ENCODE measurements around the gene MAGEA4. TPM values are rescaled to one million over a fixed set of nuclear protein-coding genes. Genes with fewer than 3 reads are reported as not detected.

MAGEA4 gene
- not detected for total RNA-seq

- intact Hi-C loops (cut with DNase I; ENCODE audit: low total_unique reads) = no loop called here
- Histone ChIP-seq H3K4me1 (no peaks in the 10 kb centered on the region), H3K4me3 (no peak within 1 kb of the TSS), H3K27ac (no peak within 1 kb of the TSS), H3K9me3 (no peaks in the 10 kb centered on the region), H3K36me3 (no peaks in the 10 kb centered on the region), H3K27me3 (no peaks in the 10 kb centered on the region)
- TF ChIP-seq CTCF (IDR thresholded peaks at IDR 0.05) = no peak
- TF ChIP-seq POLR2A (IDR thresholded peaks at IDR 0.05) = no peak
- no peak for TF ChIP-seq POLR2AphosphoS5 (IDR thresholded peaks at IDR 0.05)
- DNase-seq (ENCODE audit: low spot score in 2 of 2) = no peak
Observed at GRCh38 chrX:151912780-151913179, at the start of gene MAGEA4. MAGEA4 (plus strand) TSS chrX:151912889; CDS start chrX:151923665, 10,776 bp downstream.

- no peak overlapping the region for H3K27ac ChIP-seq
- H3K27me3 ChIP-seq = no peaks in the 10 kb centered on the region
- peaks cover 0 to 10% of the 10 kb centered on the region in 2 donors for H3K9me3 ChIP-seq
- intact Hi-C loops (cut with DNase I; ENCODE audit: low total_unique reads) = no loop called here
- H3K36me3 ChIP-seq = no peaks in the 10 kb centered on the region
- no peaks in the 10 kb centered on the region for H3K4me1 ChIP-seq
- H3K4me3 ChIP-seq = no peak overlapping the region
- DNase-seq (ENCODE audit: low spot score in 2 of 2) = no peak
- no peak for TF ChIP-seq POLR2A (IDR thresholded peaks at IDR 0.05)
- no peak for TF ChIP-seq CTCF (IDR thresholded peaks at IDR 0.05)
- no peak for TF ChIP-seq POLR2AphosphoS5 (IDR thresholded peaks at IDR 0.05)
Observed at GRCh38 chrX:151870602-151871001, 42.1 kb upstream of the MAGEA4 start.

GRCh38 chrX:151871244-151871643, 41.4 kb upstream of the MAGEA4 start:
- H3K4me3 ChIP-seq = no peak overlapping the region
- peaks cover 0 to 10% of the 10 kb centered on the region in 2 donors for H3K9me3 ChIP-seq
- TF ChIP-seq POLR2A (IDR thresholded peaks at IDR 0.05) (no peak), CTCF (IDR thresholded peaks at IDR 0.05) (no peak)
- no peak for DNase-seq (ENCODE audit: low spot score in 2 of 2)
- intact Hi-C loops (cut with DNase I; ENCODE audit: low total_unique reads) = no loop called here
- H3K27me3 ChIP-seq = no peaks in the 10 kb centered on the region
- no peaks in the 10 kb centered on the region for H3K36me3 ChIP-seq
- H3K4me1 ChIP-seq = no peaks in the 10 kb centered on the region
- no peak overlapping the region for H3K27ac ChIP-seq

GRCh38 chrX:151873096-151873495, 39.6 kb upstream of the MAGEA4 start:
- no peaks in the 10 kb centered on the region for H3K27me3 ChIP-seq
- H3K36me3 ChIP-seq = no peaks in the 10 kb centered on the region
- intact Hi-C loops (cut with DNase I; ENCODE audit: low total_unique reads) = no loop called here
- no peak overlapping the region for H3K4me3 ChIP-seq
- no peak for TF ChIP-seq POLR2A (IDR thresholded peaks at IDR 0.05)
- no peaks in the 10 kb centered on the region for H3K9me3 ChIP-seq
- no peaks in the 10 kb centered on the region for H3K4me1 ChIP-seq
- no peak for DNase-seq (ENCODE audit: low spot score in 2 of 2)
- H3K27ac ChIP-seq = no peak overlapping the region

- Histone ChIP-seq H3K27me3 (no peaks in the 10 kb centered on the region), H3K9me3 (no peaks in the 10 kb centered on the region), H3K27ac (no peak overlapping the region), H3K4me1 (no peaks in the 10 kb centered on the region), H3K36me3 (no peaks in the 10 kb centered on the region), H3K4me3 (no peak overlapping the region)
- TF ChIP-seq POLR2A (IDR thresholded peaks at IDR 0.05) (no peak), POLR2AphosphoS5 (IDR thresholded peaks at IDR 0.05) (no peak), CTCF (IDR thresholded peaks at IDR 0.05) (no peak)
- intact Hi-C loops (cut with DNase I; ENCODE audit: low total_unique reads) = no loop called here
- no peak for DNase-seq (ENCODE audit: low spot score in 2 of 2)
Observed at GRCh38 chrX:151875270-151876026, 37.2 kb upstream of the MAGEA4 start.
